ENCODE data around the gene NOP14.

The NOP14 gene

GRCh38 chr4:2915789-2916188 is 47.4 kb downstream of the NOP14 start:
- no peak for TF ChIP-seq JUND (IDR thresholded peaks at IDR 0.05; ENCODE audit: low read depth)
- in situ Hi-C loops (cut with HindIII; ENCODE audit: low pct_unique_long_range_greater_than_20kb, low sequenced_read_pairs), result no loop called here
- no peak for DNase-seq (ENCODE audit: low read depth in 1 of 2, low spot score in 1 of 2)

- in situ Hi-C loops (cut with HindIII; ENCODE audit: low pct_unique_long_range_greater_than_20kb, low sequenced_read_pairs), result no loop called here
Observed at GRCh38 chr4:2914256-2915126, 48.7 kb downstream of the NOP14 start.

GRCh38 chr4:2913168-2913567 is 50.0 kb downstream of the NOP14 start:
- TF ChIP-seq JUND (IDR thresholded peaks at IDR 0.05; ENCODE audit: low read depth), result no peak
- in situ Hi-C loops (cut with HindIII; ENCODE audit: low pct_unique_long_range_greater_than_20kb, low sequenced_read_pairs), result no loop called here
- DNase-seq (ENCODE audit: low read depth in 1 of 2, low spot score in 1 of 2), result no peak

More at GRCh38 chr4:2914256-2915126, 48.7 kb downstream of the NOP14 start:
- TF ChIP-seq JUND (IDR thresholded peaks at IDR 0.05; ENCODE audit: low read depth), result no peak
- DNase-seq (ENCODE audit: low read depth in 1 of 2, low spot score in 1 of 2), result no peak

- in situ Hi-C loops (cut with HindIII; ENCODE audit: low pct_unique_long_range_greater_than_20kb, low sequenced_read_pairs), result no loop called here
- no peak for TF ChIP-seq JUND (IDR thresholded peaks at IDR 0.05; ENCODE audit: low read depth)
- no peak for DNase-seq (ENCODE audit: low read depth in 1 of 2, low spot score in 1 of 2)
Observed at GRCh38 chr4:2911868-2912267, 51.3 kb downstream of the NOP14 start.

GRCh38 chr4:2910409-2910808 is 52.8 kb downstream of the NOP14 start:
- in situ Hi-C loops (cut with HindIII; ENCODE audit: low pct_unique_long_range_greater_than_20kb, low sequenced_read_pairs), result no loop called here
- DNase-seq (ENCODE audit: low read depth in 1 of 2, low spot score in 1 of 2), result peak in 1 of 2 experiments; percentile 31
- TF ChIP-seq JUND (IDR thresholded peaks at IDR 0.05; ENCODE audit: low read depth), result no peak

GRCh38 chr4:2909583-2909982 is 53.6 kb downstream of the NOP14 start:
- DNase-seq (ENCODE audit: low read depth in 1 of 2, low spot score in 1 of 2), result no peak
- in situ Hi-C loops (cut with HindIII; ENCODE audit: low pct_unique_long_range_greater_than_20kb, low sequenced_read_pairs), result no loop called here

GRCh38 chr4:2908686-2909085 is 54.5 kb downstream of the NOP14 start:
- no peak for TF ChIP-seq JUND (IDR thresholded peaks at IDR 0.05; ENCODE audit: low read depth)
- no peak for DNase-seq (ENCODE audit: low read depth in 1 of 2, low spot score in 1 of 2)
- in situ Hi-C loops (cut with HindIII; ENCODE audit: low pct_unique_long_range_greater_than_20kb, low sequenced_read_pairs), result no loop called here

More at GRCh38 chr4:2909583-2909982, 53.6 kb downstream of the NOP14 start:
- TF ChIP-seq JUND (IDR thresholded peaks at IDR 0.05; ENCODE audit: low read depth), result no peak

- DNase-seq (ENCODE audit: low read depth in 1 of 2, low spot score in 1 of 2), result peak; percentile 84 to 95
- no peak for TF ChIP-seq JUND (IDR thresholded peaks at IDR 0.05; ENCODE audit: low read depth)
- in situ Hi-C loops (cut with HindIII; ENCODE audit: low pct_unique_long_range_greater_than_20kb, low sequenced_read_pairs), result no loop called here
Observed at GRCh38 chr4:2907706-2908293, 55.4 kb downstream of the NOP14 start.

- no peak for TF ChIP-seq JUND (IDR thresholded peaks at IDR 0.05; ENCODE audit: low read depth)
- in situ Hi-C loops (cut with HindIII; ENCODE audit: low pct_unique_long_range_greater_than_20kb, low sequenced_read_pairs), result no loop called here
- DNase-seq (ENCODE audit: low read depth in 1 of 2, low spot score in 1 of 2), result no peak
Observed at GRCh38 chr4:2907226-2907625, 56.0 kb downstream of the NOP14 start.

- TF ChIP-seq JUND (IDR thresholded peaks at IDR 0.05; ENCODE audit: low read depth), result no peak
- in situ Hi-C loops (cut with HindIII; ENCODE audit: low pct_unique_long_range_greater_than_20kb, low sequenced_read_pairs), result no loop called here
Observed at GRCh38 chr4:2906218-2906617, 57.0 kb downstream of the NOP14 start.

GRCh38 chr4:2905544-2905943 is 57.7 kb downstream of the NOP14 start:
- no peak for TF ChIP-seq JUND (IDR thresholded peaks at IDR 0.05; ENCODE audit: low read depth)
- no peak for DNase-seq (ENCODE audit: low read depth in 1 of 2, low spot score in 1 of 2)
- in situ Hi-C loops (cut with HindIII; ENCODE audit: low pct_unique_long_range_greater_than_20kb, low sequenced_read_pairs), result no loop called here

More at GRCh38 chr4:2906218-2906617, 57.0 kb downstream of the NOP14 start:
- DNase-seq (ENCODE audit: low read depth in 1 of 2, low spot score in 1 of 2), result no peak

- in situ Hi-C loops (cut with HindIII; ENCODE audit: low pct_unique_long_range_greater_than_20kb, low sequenced_read_pairs), result no loop called here
- DNase-seq (ENCODE audit: low read depth in 1 of 2, low spot score in 1 of 2), result no peak
- TF ChIP-seq JUND (IDR thresholded peaks at IDR 0.05; ENCODE audit: low read depth), result no peak
Observed at GRCh38 chr4:2902126-2902525, 61.1 kb downstream of the NOP14 start.

- DNase-seq (ENCODE audit: low read depth in 1 of 2, low spot score in 1 of 2), result no peak
- in situ Hi-C loops (cut with HindIII; ENCODE audit: low pct_unique_long_range_greater_than_20kb, low sequenced_read_pairs), result no loop called here
- no peak for TF ChIP-seq JUND (IDR thresholded peaks at IDR 0.05; ENCODE audit: low read depth)
Observed at GRCh38 chr4:2901186-2901585, 62.0 kb downstream of the NOP14 start.

Measured in T47D (cell line).